ENCODE measurements around the gene PHF21B.

- TF ChIP-seq, protein P1, sequence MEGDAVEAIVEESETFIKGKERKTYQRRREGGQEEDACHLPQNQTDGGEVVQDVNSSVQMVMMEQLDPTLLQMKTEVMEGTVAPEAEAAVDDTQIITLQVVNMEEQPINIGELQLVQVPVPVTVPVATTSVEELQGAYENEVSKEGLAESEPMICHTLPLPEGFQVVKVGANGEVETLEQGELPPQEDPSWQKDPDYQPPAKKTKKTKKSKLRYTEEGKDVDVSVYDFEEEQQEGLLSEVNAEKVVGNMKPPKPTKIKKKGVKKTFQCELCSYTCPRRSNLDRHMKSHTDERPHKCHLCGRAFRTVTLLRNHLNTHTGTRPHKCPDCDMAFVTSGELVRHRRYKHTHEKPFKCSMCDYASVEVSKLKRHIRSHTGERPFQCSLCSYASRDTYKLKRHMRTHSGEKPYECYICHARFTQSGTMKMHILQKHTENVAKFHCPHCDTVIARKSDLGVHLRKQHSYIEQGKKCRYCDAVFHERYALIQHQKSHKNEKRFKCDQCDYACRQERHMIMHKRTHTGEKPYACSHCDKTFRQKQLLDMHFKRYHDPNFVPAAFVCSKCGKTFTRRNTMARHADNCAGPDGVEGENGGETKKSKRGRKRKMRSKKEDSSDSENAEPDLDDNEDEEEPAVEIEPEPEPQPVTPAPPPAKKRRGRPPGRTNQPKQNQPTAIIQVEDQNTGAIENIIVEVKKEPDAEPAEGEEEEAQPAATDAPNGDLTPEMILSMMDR (IDR thresholded peaks at IDR 0.05) = no peak
- TF ChIP-seq POLR2A (IDR thresholded peaks at IDR 0.05) = no peak
Observed at GRCh38 chr22:44882226-44882905, 127.4 kb downstream of the PHF21B start.
